8988T (cell line): ENCODE measurements around the gene RANBP10.

Experiments
- DNase-seq: peaks from one replicate; pipeline ENCODE4 v3.0.0; 2011

Gene RANBP10

GRCh38 chr16:67673712-67674580 lies 132.4 kb downstream of the RANBP10 start:
- DNase-seq: no peak
